Measurements from ENCODE around the gene MFSD11. TPM values are rescaled to one million over a fixed set of nuclear protein-coding genes. Genes with fewer than 3 reads are reported as not detected.
"Not testable (repeated sequence)": the region's sequence is repeated elsewhere in the genome, so short reads cannot be mapped to it uniquely, and the experiment has no call there.

The MFSD11 gene
- total RNA-seq, 2 experiments from 2014 or later: 21.8 to 27.7 TPM

GRCh38 chr17:76784926-76785325 is 47.0 kb downstream of the MFSD11 start:
- Mint-ChIP-seq H3K4me1 (peaks cover 17% of the 10 kb centered on the region), H3K36me3 (ENCODE audit: low read depth) (peaks cover 4% of the 10 kb centered on the region), H3K27ac (no peak overlapping the region), H3K4me3 (no peak overlapping the region), H3K9me3 (no peaks in the 10 kb centered on the region), H3K27me3 (no peaks in the 10 kb centered on the region)
- DNase-seq: no peak
- ChIA-PET POLR2A (no interaction called here), CTCF (no interaction called here)

- H3K36me3 Mint-ChIP-seq (ENCODE audit: low read depth); POLR2A ChIA-PET; H3K27ac Mint-ChIP-seq; H3K4me3 Mint-ChIP-seq; H3K9me3 Mint-ChIP-seq; H3K27me3 Mint-ChIP-seq: not testable (repeated sequence)
- H3K4me1 Mint-ChIP-seq: peaks cover 27% of the 10 kb centered on the region
- peak; percentile 20 for DNase-seq
- CTCF ChIA-PET: interaction anchor here (1.1 kb wide), 1 partner anchor 9 kb away, joined by 3 read pairs; no protein-coding TSS in a partner anchor
Measured at GRCh38 chr17:76787866-76788265, 49.9 kb downstream of the MFSD11 start.

GRCh38 chr17:76789235-76789788 is 51.4 kb downstream of the MFSD11 start:
- ChIA-PET POLR2A (no interaction called here), CTCF (interaction anchor here (0.8 kb wide), 1 partner anchor 10 kb away, joined by 3 read pairs; no protein-coding TSS in a partner anchor)
- peaks cover 27% of the 10 kb centered on the region for H3K4me1 Mint-ChIP-seq
- DNase-seq: no peak
- no peaks in the 10 kb centered on the region for H3K9me3 Mint-ChIP-seq
- no peak overlapping the region for H3K27ac Mint-ChIP-seq
- H3K36me3 Mint-ChIP-seq (ENCODE audit: low read depth): peaks cover 5% of the 10 kb centered on the region
- peaks cover 2% of the 10 kb centered on the region for H3K27me3 Mint-ChIP-seq
- H3K4me3 Mint-ChIP-seq: no peak overlapping the region

- H3K36me3 Mint-ChIP-seq (ENCODE audit: low read depth): peaks cover 2% of the 10 kb centered on the region
- peak overlapping the region; percentile 77 for H3K27ac Mint-ChIP-seq
- peaks cover 27% of the 10 kb centered on the region for H3K4me1 Mint-ChIP-seq
- peaks cover 2% of the 10 kb centered on the region for H3K27me3 Mint-ChIP-seq
- H3K4me3 Mint-ChIP-seq: peak overlapping the region; percentile 58
- POLR2A ChIA-PET: no interaction called here
- CTCF ChIA-PET: interaction anchor here (0.6 to 1.1 kb wide), 4 partner anchors 21 to 297 kb away, joined by 3 read pairs; no protein-coding TSS in a partner anchor
- peak; percentile 60 for DNase-seq
- H3K9me3 Mint-ChIP-seq: no peaks in the 10 kb centered on the region
Measured at GRCh38 chr17:76791053-76791980, 53.4 kb downstream of the MFSD11 start.

GRCh38 chr17:76792348-76792747 is 54.4 kb downstream of the MFSD11 start:
- POLR2A ChIA-PET: no interaction called here
- peaks cover 20% of the 10 kb centered on the region for H3K4me1 Mint-ChIP-seq
- peaks cover 2% of the 10 kb centered on the region for H3K36me3 Mint-ChIP-seq (ENCODE audit: low read depth)
- no peak overlapping the region for H3K4me3 Mint-ChIP-seq
- CTCF ChIA-PET: interaction anchor here (0.7 to 1.1 kb wide), 3 partner anchors 44 to 296 kb away, joined by 3 read pairs; no protein-coding TSS in a partner anchor
- peaks cover 2% of the 10 kb centered on the region for H3K27me3 Mint-ChIP-seq
- H3K9me3 Mint-ChIP-seq: no peaks in the 10 kb centered on the region
- DNase-seq: no peak
- peak overlapping the region; percentile 31 for H3K27ac Mint-ChIP-seq

- Mint-ChIP-seq H3K27ac (no peak overlapping the region), H3K4me1 (peaks cover 15% of the 10 kb centered on the region), H3K36me3 (ENCODE audit: low read depth) (peaks cover 2% of the 10 kb centered on the region), H3K9me3 (no peaks in the 10 kb centered on the region), H3K4me3 (no peak overlapping the region), H3K27me3 (peaks cover 2% of the 10 kb centered on the region)
- ChIA-PET POLR2A (no interaction called here), CTCF (no interaction called here)
- peak; percentile 26 for DNase-seq
Measured at GRCh38 chr17:76793775-76794174, 55.9 kb downstream of the MFSD11 start.

GRCh38 chr17:76796081-76796480 is 58.2 kb downstream of the MFSD11 start:
- Mint-ChIP-seq H3K9me3 (no peaks in the 10 kb centered on the region), H3K36me3 (ENCODE audit: low read depth) (peaks cover 2% of the 10 kb centered on the region), H3K27me3 (peaks cover 2% of the 10 kb centered on the region), H3K4me1 (peaks cover 11% of the 10 kb centered on the region), H3K4me3 (no peak overlapping the region), H3K27ac (no peak overlapping the region)
- DNase-seq: no peak
- ChIA-PET CTCF (interaction anchor here (0.7 kb wide), 1 partner anchor 1043 kb away, joined by 3 read pairs; no protein-coding TSS in a partner anchor), POLR2A (no interaction called here)

GRCh38 chr17:76797241-76797840 is 59.4 kb downstream of the MFSD11 start:
- ChIA-PET POLR2A (no interaction called here), CTCF (no interaction called here)
- Mint-ChIP-seq H3K27ac (no peak overlapping the region), H3K4me1 (peaks cover under 1% of the 10 kb centered on the region), H3K27me3 (peaks cover 2% of the 10 kb centered on the region), H3K36me3 (ENCODE audit: low read depth) (peaks cover 2% of the 10 kb centered on the region), H3K9me3 (no peaks in the 10 kb centered on the region), H3K4me3 (no peak overlapping the region)
- DNase-seq: no peak

- POLR2A ChIA-PET: no interaction called here
Measured at GRCh38 chr17:76801706-76802105, 63.8 kb downstream of the MFSD11 start.

GRCh38 chr17:76805319-76805718 is 67.4 kb downstream of the MFSD11 start:
- Mint-ChIP-seq H3K4me1 (no peaks in the 10 kb centered on the region), H3K27me3 (no peaks in the 10 kb centered on the region), H3K9me3 (no peaks in the 10 kb centered on the region), H3K36me3 (ENCODE audit: low read depth) (no peaks in the 10 kb centered on the region), H3K27ac (no peak overlapping the region), H3K4me3 (no peak overlapping the region)
- ChIA-PET CTCF (no interaction called here), POLR2A (interaction anchor here (0.6 kb wide), 2 partner anchors 13 to 757 kb away, joined by 3 to 5 read pairs; no protein-coding TSS in a partner anchor)
- no peak for DNase-seq

More at GRCh38 chr17:76801706-76802105, 63.8 kb downstream of the MFSD11 start:
- Mint-ChIP-seq H3K4me1 (no peaks in the 10 kb centered on the region), H3K27ac (no peak overlapping the region), H3K36me3 (ENCODE audit: low read depth) (no peaks in the 10 kb centered on the region), H3K9me3 (no peaks in the 10 kb centered on the region), H3K4me3 (no peak overlapping the region), H3K27me3 (no peaks in the 10 kb centered on the region)
- CTCF ChIA-PET: no interaction called here
- DNase-seq: no peak

- H3K4me3 Mint-ChIP-seq; H3K27ac Mint-ChIP-seq; H3K4me1 Mint-ChIP-seq; POLR2A ChIA-PET; H3K27me3 Mint-ChIP-seq; H3K36me3 Mint-ChIP-seq (ENCODE audit: low read depth); H3K9me3 Mint-ChIP-seq; DNase-seq: not testable (repeated sequence)
- CTCF ChIA-PET: interaction anchor here (0.6 kb wide), 1 partner anchor 241 kb away, joined by 3 read pairs; no protein-coding TSS in a partner anchor
Measured at GRCh38 chr17:76806151-76806550, 68.2 kb downstream of the MFSD11 start.

- POLR2A ChIA-PET; H3K9me3 Mint-ChIP-seq; DNase-seq; H3K4me3 Mint-ChIP-seq; H3K27ac Mint-ChIP-seq; H3K27me3 Mint-ChIP-seq; H3K4me1 Mint-ChIP-seq; H3K36me3 Mint-ChIP-seq (ENCODE audit: low read depth): not testable (repeated sequence)
- CTCF ChIA-PET: interaction anchor here (0.6 kb wide), 1 partner anchor 240 kb away, joined by 3 read pairs; no protein-coding TSS in a partner anchor
Measured at GRCh38 chr17:76806767-76807166, 68.8 kb downstream of the MFSD11 start.

- Mint-ChIP-seq H3K4me3 (no peak overlapping the region), H3K27me3 (no peaks in the 10 kb centered on the region), H3K27ac (no peak overlapping the region), H3K9me3 (no peaks in the 10 kb centered on the region), H3K4me1 (no peaks in the 10 kb centered on the region), H3K36me3 (ENCODE audit: low read depth) (no peaks in the 10 kb centered on the region)
- POLR2A ChIA-PET: no interaction called here
- no peak for DNase-seq
- CTCF ChIA-PET: no interaction called here
Measured at GRCh38 chr17:76808326-76808725, 70.4 kb downstream of the MFSD11 start.

Data from activated CD4-positive, alpha-beta T cell treated with anti-CD3 and anti-CD28 coated beads, Interleukin-2, amount 10 ng/mL, durations not matched to agents 7 days and 5 days (primary cell).